HEK293 (cell line): ENCODE results near the gene DNAJC4.

ENCODE experiments used
- CTCF ChIA-PET: fragments of 350-600 bp; formaldehyde crosslinking; extraction: SDS; loops from one replicate; lab custom pipeline; 2021; ENCODE audit warnings: antibody characterized with exemption; lab: Yijun Ruan, JAX
- POLR2A ChIA-PET: fragments of 300-600 bp; formaldehyde crosslinking; extraction: SDS; loops from one replicate; lab custom pipeline; 2020; ENCODE audit warnings: antibody characterized with exemption, inconsistent platforms; lab: Yijun Ruan, JAX
- H3K27ac ChIP-seq: fragments of 200-500 bp; sonication (Bioruptor generic); 2 replicates; pipeline ENCODE4 v1.5.1; 2014; ENCODE audit warnings: low read depth, low read length, control low read depth, inconsistent platforms; ENCODE audit errors: extremely low read depth
- H3K36me3 ChIP-seq, 2 experiments: fragments of 200-500 bp in 1 of 2; sonication (Bioruptor generic) in 1 of 2; 1 replicate in 1 of 2; 2 replicates in 1 of 2; pipeline ENCODE4 v1.5.1; 2014 to 2017; ENCODE audit warnings: inconsistent platforms in 2 of 2, low read length in 2 of 2; ENCODE audit not compliant: control insufficient read depth in 2 of 2, insufficient read depth in 1 of 2
- H3K4me1 ChIP-seq: fragments of 200-500 bp; sonication (Bioruptor generic); 2 replicates; pipeline ENCODE4 v1.5.1; 2014; ENCODE audit warnings: mild to moderate bottlenecking, low read length, inconsistent platforms; ENCODE audit not compliant: control insufficient read depth, insufficient read depth
- H3K4me3 ChIP-seq: 2 replicates; pipeline ENCODE4 v1.5.1; 2011; ENCODE audit warnings: low read depth, mild to moderate bottlenecking, control low read depth, low read length, moderate library complexity
- H3K9me3 ChIP-seq: fragments of 200-500 bp; sonication (Bioruptor generic); 2 replicates; pipeline ENCODE4 v1.5.1; 2014; ENCODE audit warnings: low read depth, low read length, inconsistent platforms; ENCODE audit not compliant: control insufficient read depth, insufficient read depth
- BCL11B ChIP-seq: fragments of 450-650 bp; formaldehyde crosslinking; IDR thresholded peaks from 2 replicates; pipeline ENCODE4 v1.5.1; 2016; ENCODE audit warnings: low read depth, missing biosample characterization, missing genetic modification characterization
- GLIS1 ChIP-seq: fragments of 450-650 bp; formaldehyde crosslinking; IDR thresholded peaks from 2 replicates; pipeline ENCODE4 v1.5.1; 2016; ENCODE audit warnings: missing biosample characterization, missing genetic modification characterization
- IKZF3 ChIP-seq: fragments of 450-650 bp; IDR thresholded peaks from 2 replicates; pipeline ENCODE4 v1.5.0; 2018; ENCODE audit warnings: missing biosample characterization, mild to moderate bottlenecking, missing genetic modification characterization, moderate library complexity
- KLF1 ChIP-seq: fragments of 450-650 bp; formaldehyde crosslinking; IDR thresholded peaks from 2 replicates; pipeline ENCODE4 v1.5.1; 2016; ENCODE audit warnings: missing biosample characterization, missing genetic modification characterization
- KLF10 ChIP-seq: fragments of 450-650 bp; IDR thresholded peaks from 2 replicates; pipeline ENCODE4 v1.5.1; 2018; ENCODE audit warnings: missing biosample characterization, mild to moderate bottlenecking, missing genetic modification characterization
- KLF7 ChIP-seq: fragments of 450-650 bp; formaldehyde crosslinking; IDR thresholded peaks from 2 replicates; pipeline ENCODE4 v1.5.1; 2016; ENCODE audit warnings: missing biosample characterization, missing genetic modification characterization, borderline replicate concordance
- KLF8 ChIP-seq: fragments of 450-650 bp; formaldehyde crosslinking; IDR thresholded peaks from 2 replicates; pipeline ENCODE4 v1.5.1; 2016; ENCODE audit warnings: missing biosample characterization, missing genetic modification characterization
- KLF9 ChIP-seq: fragments of 450-650 bp; formaldehyde crosslinking; IDR thresholded peaks from 2 replicates; pipeline ENCODE4 v1.5.1; 2016; ENCODE audit warnings: missing biosample characterization, missing genetic modification characterization, low read depth
- OSR2 ChIP-seq: fragments of 450-650 bp; formaldehyde crosslinking; IDR thresholded peaks from 2 replicates; pipeline ENCODE4 v1.5.1; 2016; ENCODE audit warnings: missing biosample characterization, missing genetic modification characterization
- SP3 ChIP-seq: fragments of 450-650 bp; formaldehyde crosslinking; IDR thresholded peaks from 2 replicates; pipeline ENCODE4 v1.5.1; 2016; ENCODE audit warnings: missing biosample characterization, missing genetic modification characterization
- SP7 ChIP-seq: fragments of 450-650 bp; formaldehyde crosslinking; IDR thresholded peaks from 2 replicates; pipeline ENCODE4 v1.5.1; 2016; ENCODE audit warnings: missing biosample characterization, missing genetic modification characterization
- ZBTB1 ChIP-seq: fragments of 450-650 bp; formaldehyde crosslinking; IDR thresholded peaks from 2 replicates; pipeline ENCODE4 v1.5.1; 2016; ENCODE audit warnings: missing biosample characterization, missing genetic modification characterization
- ZBTB17 ChIP-seq: fragments of 450-650 bp; formaldehyde crosslinking; IDR thresholded peaks from 2 replicates; pipeline ENCODE4 v1.5.1; 2016; ENCODE audit warnings: missing biosample characterization, missing genetic modification characterization
- ZBTB8A ChIP-seq: fragments of 450-650 bp; formaldehyde crosslinking; IDR thresholded peaks from 2 replicates; pipeline ENCODE4 v1.5.1; 2016; ENCODE audit warnings: missing biosample characterization, missing genetic modification characterization
- ZEB2 ChIP-seq: fragments of 450-650 bp; formaldehyde crosslinking; IDR thresholded peaks from 2 replicates; pipeline ENCODE4 v1.5.1; 2016; ENCODE audit warnings: missing biosample characterization, missing genetic modification characterization
- ZNF112 ChIP-seq: fragments of 450-650 bp; formaldehyde crosslinking; IDR thresholded peaks from 2 replicates; pipeline ENCODE4 v1.5.0; 2017; ENCODE audit warnings: missing biosample characterization, missing genetic modification characterization
- ZNF138 ChIP-seq: fragments of 450-650 bp; formaldehyde crosslinking; IDR thresholded peaks from 2 replicates; pipeline ENCODE4 v1.5.1; 2016; ENCODE audit warnings: missing biosample characterization, missing genetic modification characterization, borderline replicate concordance
- ZNF19 ChIP-seq: fragments of 450-650 bp; formaldehyde crosslinking; IDR thresholded peaks from 2 replicates; pipeline ENCODE4; 2016; ENCODE audit warnings: missing biosample characterization, missing genetic modification characterization, low read depth
- ZNF2 ChIP-seq: fragments of 450-650 bp; formaldehyde crosslinking; IDR thresholded peaks from 2 replicates; pipeline ENCODE4 v1.5.1; 2016; ENCODE audit warnings: missing biosample characterization, missing genetic modification characterization
- ZNF24 ChIP-seq: fragments of 450-650 bp; formaldehyde crosslinking; IDR thresholded peaks from 2 replicates; pipeline ENCODE4 v1.5.1; 2016; ENCODE audit warnings: missing biosample characterization, missing genetic modification characterization
- ZNF341 ChIP-seq: fragments of 450-650 bp; formaldehyde crosslinking; IDR thresholded peaks from 2 replicates; pipeline ENCODE4; 2016; ENCODE audit warnings: low read depth, missing biosample characterization, missing genetic modification characterization
- ZNF366 ChIP-seq: fragments of 450-650 bp; formaldehyde crosslinking; conservative IDR thresholded peaks from 2 replicates; pipeline ENCODE4 v1.5.1; 2016; ENCODE audit warnings: missing biosample characterization, missing genetic modification characterization
- ZNF561 ChIP-seq: fragments of 450-650 bp; IDR thresholded peaks from 2 replicates; pipeline ENCODE4 v1.5.1; 2018; ENCODE audit warnings: missing biosample characterization, missing genetic modification characterization, borderline replicate concordance
- ZNF600 ChIP-seq: fragments of 450-650 bp; formaldehyde crosslinking; IDR thresholded peaks from 2 replicates; pipeline ENCODE4 v1.5.1; 2016; ENCODE audit warnings: missing biosample characterization, missing genetic modification characterization
- ZNF629 ChIP-seq: fragments of 450-650 bp; formaldehyde crosslinking; IDR thresholded peaks from 2 replicates; pipeline ENCODE4 v1.5.1; 2017; ENCODE audit warnings: missing biosample characterization, missing genetic modification characterization
- ZNF654 ChIP-seq: fragments of 450-650 bp; formaldehyde crosslinking; IDR thresholded peaks from 2 replicates; pipeline ENCODE4 v1.5.1; 2016; ENCODE audit warnings: low read depth, missing biosample characterization, missing genetic modification characterization
- ZNF660 ChIP-seq: fragments of 450-650 bp; IDR thresholded peaks from 2 replicates; pipeline ENCODE4 v1.5.1; 2018; ENCODE audit warnings: missing biosample characterization, mild to moderate bottlenecking, missing genetic modification characterization
- ZXDB ChIP-seq: fragments of 450-650 bp; formaldehyde crosslinking; IDR thresholded peaks from 2 replicates; pipeline ENCODE4 v1.5.1; 2016; ENCODE audit warnings: missing biosample characterization, missing genetic modification characterization
- TF ChIP-seq, protein P1 (sequence below): fragments of 450-650 bp; formaldehyde crosslinking; IDR thresholded peaks from 2 replicates; pipeline ENCODE4 v1.5.1; 2016; ENCODE audit warnings: missing biosample characterization, missing genetic modification characterization
- TF ChIP-seq, protein P2 (sequence below): sonication (generic); formaldehyde crosslinking; IDR thresholded peaks from 2 replicates; pipeline ENCODE4 v1.8.1; 2022; ENCODE audit warnings: mild to moderate bottlenecking, moderate library complexity, missing genetic modification reagents
- TF ChIP-seq, protein P3 (sequence below): fragments of 450-650 bp; formaldehyde crosslinking; IDR thresholded peaks from 2 replicates; pipeline ENCODE4 v1.5.1; 2016; ENCODE audit warnings: missing biosample characterization, missing genetic modification characterization
- TF ChIP-seq, protein P4 (sequence below): fragments of 450-650 bp; formaldehyde crosslinking; IDR thresholded peaks from 2 replicates; pipeline ENCODE4 v1.5.1; 2016; ENCODE audit warnings: missing biosample characterization, missing genetic modification characterization

DNAJC4 gene

DNA sequence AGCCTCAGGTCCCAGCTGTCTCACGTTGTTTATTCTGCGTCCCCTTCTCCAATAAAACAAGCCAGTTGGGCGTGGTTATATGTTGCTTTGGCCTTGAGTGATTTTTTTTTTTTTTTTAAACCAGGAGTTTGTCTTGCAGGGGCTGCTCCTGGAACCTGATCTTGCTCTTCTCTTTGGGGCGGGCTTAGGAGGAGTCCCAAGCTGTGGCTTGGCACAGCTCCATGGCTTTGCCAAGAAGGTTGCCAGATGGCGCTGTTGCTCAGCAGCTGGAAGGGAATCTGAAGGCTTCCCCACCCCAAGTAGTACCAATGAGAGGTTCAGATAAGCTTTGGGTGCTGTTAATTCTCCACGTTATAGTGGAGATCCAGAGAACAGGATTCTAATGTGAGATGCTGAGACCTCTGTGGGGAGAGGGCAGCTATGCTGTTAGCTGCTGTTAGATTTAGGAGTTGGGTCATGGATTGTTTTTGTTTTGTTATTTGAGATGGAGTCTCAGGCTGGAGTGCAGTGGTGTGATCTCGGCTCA lies 25.8 kb upstream of the DNAJC4 start:
- Histone ChIP-seq H3K27ac (peak overlapping the region; percentile 55), H3K36me3 (peaks cover 4 to 75% of the 10 kb centered on the region in 2 experiments; a peak in 2 of 3 replicates), H3K4me3 (no peak overlapping the region), H3K4me1 (0 out of 2 replicates have a peak, but pooled peaks cover 8% of the 10 kb centered on the region), H3K9me3 (no peaks in the 10 kb centered on the region)
- CTCF ChIA-PET: interaction anchor here (0.6 to 4.7 kb wide), 32 partner anchors 8 to 448 kb away, joined by 3 to 78 read pairs (median 5); partner anchors contain the start of genes BAD, CATSPERZ, FKBP2 and NUDT22
- POLR2A ChIA-PET: interaction anchor here (0.6 to 4.7 kb wide), 22 partner anchors 8 to 916 kb away, joined by 3 to 32 read pairs (median 5); partner anchors contain the start of genes BAD, ESRRA, FKBP2 and NUDT22
- TF ChIP-seq KLF8 (tag by site-specific recombination) (peak; percentile 67; the same call in 1 of the 2 replicates), KLF9 (tag by site-specific recombination) (peak; percentile 68; the same call in 1 of the 2 replicates), ZNF629 (0 out of 2 replicates have a peak, but pooled peaks have one; percentile 34), SP3 (tag by site-specific recombination) (no peak), ZBTB1 (tag by site-specific recombination) (no peak), KLF7 (tag by site-specific recombination) (0 out of 2 replicates have a peak, but pooled peaks have one; percentile 24), ZNF2 (tag by site-specific recombination) (peak; percentile 96), ZNF112 (tag by site-specific recombination) (no peak), ZBTB8A (tag by site-specific recombination) (peak; percentile 23; the same call in 1 of the 2 replicates), BCL11B (tag by site-specific recombination) (no peak), ZNF660 (peak; percentile 24; the same call in 1 of the 2 replicates), ZNF341 (tag by site-specific recombination) (peak; percentile 98), GLIS1 (tag by site-specific recombination) (peak; percentile 34; the same call in 1 of the 2 replicates), ZNF19 (tag by site-specific recombination) (no peak), ZNF24 (tag by site-specific recombination) (0 out of 2 replicates have a peak, but pooled peaks have one; percentile 44), ZXDB (tag by site-specific recombination) (peak; percentile 93), SP7 (tag by site-specific recombination) (peak; percentile 56), KLF1 (peak; percentile 80), ZNF366 (peak; percentile 23; the same call in 1 of the 2 replicates), ZNF654 (tag by site-specific recombination) (peak; percentile 52), ZNF138 (tag by site-specific recombination) (no peak), ZBTB17 (peak; percentile 87), OSR2 (tag by site-specific recombination) (peak; percentile 74; the same call in 1 of the 2 replicates), ZNF600 (tag by site-specific recombination) (peak; percentile 85), ZEB2 (tag by site-specific recombination) (peak; percentile 37; the same call in 1 of the 2 replicates), IKZF3 (tag by site-specific recombination) (peak; percentile 69), KLF10 (tag by site-specific recombination) (0 out of 2 replicates have a peak, but pooled peaks have one; percentile 24), ZNF561 (tag by site-specific recombination) (0 out of 2 replicates have a peak, but pooled peaks have one; percentile 37)
- TF ChIP-seq, protein P1, sequence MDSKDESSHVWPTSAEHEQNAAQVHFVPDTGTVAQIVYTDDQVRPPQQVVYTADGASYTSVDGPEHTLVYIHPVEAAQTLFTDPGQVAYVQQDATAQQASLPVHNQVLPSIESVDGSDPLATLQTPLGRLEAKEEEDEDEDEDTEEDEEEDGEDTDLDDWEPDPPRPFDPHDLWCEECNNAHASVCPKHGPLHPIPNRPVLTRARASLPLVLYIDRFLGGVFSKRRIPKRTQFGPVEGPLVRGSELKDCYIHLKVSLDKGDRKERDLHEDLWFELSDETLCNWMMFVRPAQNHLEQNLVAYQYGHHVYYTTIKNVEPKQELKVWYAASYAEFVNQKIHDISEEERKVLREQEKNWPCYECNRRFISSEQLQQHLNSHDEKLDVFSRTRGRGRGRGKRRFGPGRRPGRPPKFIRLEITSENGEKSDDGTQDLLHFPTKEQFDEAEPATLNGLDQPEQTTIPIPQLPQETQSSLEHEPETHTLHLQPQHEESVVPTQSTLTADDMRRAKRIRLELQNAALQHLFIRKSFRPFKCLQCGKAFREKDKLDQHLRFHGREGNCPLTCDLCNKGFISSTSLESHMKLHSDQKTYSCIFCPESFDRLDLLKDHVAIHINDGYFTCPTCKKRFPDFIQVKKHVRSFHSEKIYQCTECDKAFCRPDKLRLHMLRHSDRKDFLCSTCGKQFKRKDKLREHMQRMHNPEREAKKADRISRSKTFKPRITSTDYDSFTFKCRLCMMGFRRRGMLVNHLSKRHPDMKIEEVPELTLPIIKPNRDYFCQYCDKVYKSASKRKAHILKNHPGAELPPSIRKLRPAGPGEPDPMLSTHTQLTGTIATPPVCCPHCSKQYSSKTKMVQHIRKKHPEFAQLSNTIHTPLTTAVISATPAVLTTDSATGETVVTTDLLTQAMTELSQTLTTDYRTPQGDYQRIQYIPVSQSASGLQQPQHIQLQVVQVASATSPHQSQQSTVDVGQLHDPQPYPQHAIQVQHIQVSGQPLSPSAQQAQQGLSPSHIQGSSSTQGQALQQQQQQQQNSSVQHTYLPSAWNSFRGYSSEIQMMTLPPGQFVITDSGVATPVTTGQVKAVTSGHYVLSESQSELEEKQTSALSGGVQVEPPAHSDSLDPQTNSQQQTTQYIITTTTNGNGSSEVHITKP (tag by site-specific recombination): peak; percentile 63; the same call in 1 of the 2 replicates
- TF ChIP-seq, protein P2, sequence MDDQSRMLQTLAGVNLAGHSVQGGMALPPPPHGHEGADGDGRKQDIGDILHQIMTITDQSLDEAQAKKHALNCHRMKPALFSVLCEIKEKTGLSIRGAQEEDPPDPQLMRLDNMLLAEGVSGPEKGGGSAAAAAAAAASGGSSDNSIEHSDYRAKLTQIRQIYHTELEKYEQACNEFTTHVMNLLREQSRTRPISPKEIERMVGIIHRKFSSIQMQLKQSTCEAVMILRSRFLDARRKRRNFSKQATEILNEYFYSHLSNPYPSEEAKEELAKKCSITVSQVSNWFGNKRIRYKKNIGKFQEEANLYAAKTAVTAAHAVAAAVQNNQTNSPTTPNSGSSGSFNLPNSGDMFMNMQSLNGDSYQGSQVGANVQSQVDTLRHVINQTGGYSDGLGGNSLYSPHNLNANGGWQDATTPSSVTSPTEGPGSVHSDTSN (CRISPR knock-in tag): no peak
- TF ChIP-seq, protein P3, sequence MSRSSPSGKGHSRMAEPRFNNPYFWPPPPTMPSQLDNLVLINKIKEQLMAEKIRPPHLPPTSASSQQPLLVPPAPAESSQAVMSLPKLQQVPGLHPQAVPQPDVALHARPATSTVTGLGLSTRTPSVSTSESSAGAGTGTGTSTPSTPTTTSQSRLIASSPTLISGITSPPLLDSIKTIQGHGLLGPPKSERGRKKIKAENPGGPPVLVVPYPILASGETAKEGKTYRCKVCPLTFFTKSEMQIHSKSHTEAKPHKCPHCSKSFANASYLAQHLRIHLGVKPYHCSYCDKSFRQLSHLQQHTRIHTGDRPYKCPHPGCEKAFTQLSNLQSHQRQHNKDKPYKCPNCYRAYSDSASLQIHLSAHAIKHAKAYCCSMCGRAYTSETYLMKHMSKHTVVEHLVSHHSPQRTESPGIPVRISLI (tag by site-specific recombination): peak; percentile 84
- TF ChIP-seq, protein P4, sequence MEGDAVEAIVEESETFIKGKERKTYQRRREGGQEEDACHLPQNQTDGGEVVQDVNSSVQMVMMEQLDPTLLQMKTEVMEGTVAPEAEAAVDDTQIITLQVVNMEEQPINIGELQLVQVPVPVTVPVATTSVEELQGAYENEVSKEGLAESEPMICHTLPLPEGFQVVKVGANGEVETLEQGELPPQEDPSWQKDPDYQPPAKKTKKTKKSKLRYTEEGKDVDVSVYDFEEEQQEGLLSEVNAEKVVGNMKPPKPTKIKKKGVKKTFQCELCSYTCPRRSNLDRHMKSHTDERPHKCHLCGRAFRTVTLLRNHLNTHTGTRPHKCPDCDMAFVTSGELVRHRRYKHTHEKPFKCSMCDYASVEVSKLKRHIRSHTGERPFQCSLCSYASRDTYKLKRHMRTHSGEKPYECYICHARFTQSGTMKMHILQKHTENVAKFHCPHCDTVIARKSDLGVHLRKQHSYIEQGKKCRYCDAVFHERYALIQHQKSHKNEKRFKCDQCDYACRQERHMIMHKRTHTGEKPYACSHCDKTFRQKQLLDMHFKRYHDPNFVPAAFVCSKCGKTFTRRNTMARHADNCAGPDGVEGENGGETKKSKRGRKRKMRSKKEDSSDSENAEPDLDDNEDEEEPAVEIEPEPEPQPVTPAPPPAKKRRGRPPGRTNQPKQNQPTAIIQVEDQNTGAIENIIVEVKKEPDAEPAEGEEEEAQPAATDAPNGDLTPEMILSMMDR: peak; percentile 80
